NCI-H2196 treated with DMSO at 0.1 percent for 48 hours (cell line): ENCODE data around the gene UCMA.
"Not testable (repeated sequence)": the region's sequence is repeated elsewhere in the genome, so short reads cannot be mapped to it uniquely, and the experiment has no call there.

Experiments used
- DNase-seq: peaks from one replicate; lab custom pipeline; 2025; ENCODE audit not compliant: unreplicated experiment; lab: John Stamatoyannopoulos, UW

UCMA gene, protein sequence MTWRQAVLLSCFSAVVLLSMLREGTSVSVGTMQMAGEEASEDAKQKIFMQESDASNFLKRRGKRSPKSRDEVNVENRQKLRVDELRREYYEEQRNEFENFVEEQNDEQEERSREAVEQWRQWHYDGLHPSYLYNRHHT

DNA sequence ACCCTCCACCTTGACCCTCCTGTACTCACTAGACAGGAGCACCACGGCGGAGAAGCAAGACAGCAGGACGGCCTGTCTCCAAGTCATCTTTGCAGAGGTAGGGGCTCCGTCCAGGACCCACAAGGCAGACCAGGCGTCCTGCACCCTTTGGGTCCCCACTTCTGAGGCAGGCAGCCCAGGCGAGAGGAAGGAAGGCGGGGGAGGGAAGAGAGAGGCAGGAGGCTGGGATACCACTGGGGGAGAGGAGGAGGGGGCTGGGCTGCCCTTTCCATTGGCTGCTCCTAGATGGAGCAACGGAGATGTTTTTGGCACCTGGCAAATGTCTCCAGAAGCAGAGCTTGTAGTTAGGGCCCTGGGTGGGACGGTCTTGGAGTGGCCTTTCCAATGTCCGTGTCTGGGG is at the start of gene UCMA:
Gene UCMA (minus strand): TSS at position 203 of the 400 bp plus-strand sequence. CDS start 116 bp downstream, at position 87.
- DNase-seq: no peak

DNA sequence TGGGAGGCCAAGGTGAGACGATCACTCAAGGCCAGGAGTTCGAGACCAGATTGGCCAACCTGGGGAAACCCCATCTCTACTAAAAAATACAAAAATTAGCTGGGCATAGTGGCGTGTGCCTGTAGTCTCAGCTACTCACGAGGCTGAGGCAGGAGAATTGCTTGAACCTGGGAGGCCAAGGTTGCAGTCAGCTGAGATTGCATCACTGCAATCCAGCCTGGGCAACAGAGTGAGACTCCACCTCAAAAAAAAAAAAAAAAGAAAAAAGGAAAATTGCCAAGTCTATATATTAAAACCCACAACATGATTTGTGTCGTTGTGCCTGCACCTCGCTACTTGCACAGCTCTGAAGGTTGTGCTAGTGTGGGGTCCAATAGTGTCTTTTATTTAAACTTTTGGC is 48.2 kb upstream of the UCMA start:
- DNase-seq: not testable (repeated sequence)

DNA sequence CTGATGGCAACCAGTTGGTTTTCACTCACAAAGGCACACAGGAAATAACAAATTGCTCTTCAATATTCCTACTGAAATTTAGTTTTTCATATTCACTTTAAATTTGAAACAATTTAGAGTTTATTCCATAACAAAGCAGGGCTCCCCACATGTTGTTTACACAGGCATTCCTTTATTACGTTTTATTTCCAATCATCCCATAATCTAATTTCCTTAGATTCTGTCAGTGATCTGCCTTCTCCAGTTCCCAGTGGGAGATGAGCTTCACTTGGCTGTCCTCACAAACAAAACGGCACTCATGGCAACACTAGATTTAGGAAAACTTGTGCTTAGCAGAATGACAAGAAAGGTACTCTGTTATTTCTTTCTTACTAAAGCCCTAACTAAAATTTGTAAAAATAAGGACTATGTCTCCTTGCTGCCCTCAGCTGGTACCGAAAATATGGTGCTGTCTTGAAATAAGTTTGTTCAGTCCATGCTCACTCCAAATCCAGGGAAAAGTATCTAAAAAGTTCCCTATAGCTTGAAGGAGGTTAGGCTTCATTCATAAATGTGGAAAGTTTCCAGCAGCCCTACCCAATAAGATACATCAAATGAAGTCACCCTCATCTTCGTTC is 42.7 kb upstream of the UCMA start:
- no peak for DNase-seq

DNA sequence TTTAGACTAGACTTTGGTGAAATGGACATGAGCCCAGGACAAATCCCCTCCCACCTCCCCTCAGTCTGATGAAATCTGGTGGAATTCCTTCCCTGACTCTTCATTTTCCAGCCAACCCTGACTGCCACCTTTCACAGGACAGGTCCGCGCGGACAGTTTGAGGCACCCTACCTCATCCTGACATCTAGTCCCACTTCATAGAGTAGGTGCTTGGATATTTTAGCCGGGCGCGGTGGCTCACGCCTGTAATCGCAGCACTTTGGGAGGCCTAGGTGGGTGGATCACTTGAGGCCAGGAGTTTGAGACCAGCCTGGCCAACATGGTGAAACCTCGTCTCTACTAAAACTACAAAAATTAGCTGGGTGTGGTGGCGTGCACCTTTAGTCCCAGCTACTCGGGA is 42.0 kb upstream of the UCMA start:
- DNase-seq: not testable (repeated sequence)

DNA sequence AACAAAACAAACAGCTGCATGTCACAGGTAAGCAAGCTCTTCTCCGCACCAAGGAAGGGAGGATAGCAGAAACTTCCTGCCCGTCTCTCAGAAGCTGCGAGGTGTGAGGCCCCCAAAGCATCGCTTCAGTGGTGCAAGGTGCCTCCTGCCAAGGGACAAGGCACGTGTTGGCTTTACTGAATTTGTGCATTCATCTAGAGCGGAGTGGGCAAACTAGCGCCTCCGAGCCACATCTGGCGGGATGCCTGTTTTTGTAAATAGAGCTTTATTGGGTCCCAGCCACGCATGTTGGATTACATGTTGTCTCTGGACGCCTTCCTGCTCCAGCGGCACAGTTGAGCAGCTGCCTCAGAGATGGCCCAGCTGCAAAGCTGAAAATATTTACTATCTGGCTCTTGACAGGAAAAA is 38.0 kb upstream of the UCMA start:
- DNase-seq: peak; percentile 25

DNA sequence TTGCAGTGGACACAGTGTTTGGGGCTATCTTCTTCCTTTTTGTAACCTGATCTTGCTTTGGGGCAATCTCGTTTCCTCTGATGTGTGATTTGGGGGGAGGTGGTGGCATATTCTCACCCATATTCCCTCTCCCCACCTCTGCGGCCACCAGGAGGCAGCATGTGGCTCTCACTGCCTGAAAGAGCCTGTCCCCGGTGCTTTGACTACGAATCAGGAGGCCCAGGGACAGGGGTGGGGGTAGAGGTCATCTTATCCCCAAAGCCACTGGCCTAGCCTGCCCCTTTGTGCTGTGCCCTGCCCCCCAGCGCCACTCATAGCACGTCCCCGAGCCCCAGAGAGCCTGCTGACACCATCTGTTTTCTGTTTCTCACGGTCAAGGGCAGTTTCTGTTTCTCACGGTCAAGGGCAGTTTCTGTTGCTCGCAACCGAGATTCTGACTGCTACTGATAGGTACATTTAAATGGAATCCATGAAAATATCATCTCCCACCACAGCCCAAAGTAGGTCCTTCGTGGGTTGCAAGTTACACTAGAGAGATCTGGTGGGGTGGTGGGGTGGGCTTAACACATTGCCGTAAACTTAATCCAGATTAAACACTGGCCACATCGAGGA is 37.5 kb upstream of the UCMA start:
- peak; percentile 14 for DNase-seq

DNA sequence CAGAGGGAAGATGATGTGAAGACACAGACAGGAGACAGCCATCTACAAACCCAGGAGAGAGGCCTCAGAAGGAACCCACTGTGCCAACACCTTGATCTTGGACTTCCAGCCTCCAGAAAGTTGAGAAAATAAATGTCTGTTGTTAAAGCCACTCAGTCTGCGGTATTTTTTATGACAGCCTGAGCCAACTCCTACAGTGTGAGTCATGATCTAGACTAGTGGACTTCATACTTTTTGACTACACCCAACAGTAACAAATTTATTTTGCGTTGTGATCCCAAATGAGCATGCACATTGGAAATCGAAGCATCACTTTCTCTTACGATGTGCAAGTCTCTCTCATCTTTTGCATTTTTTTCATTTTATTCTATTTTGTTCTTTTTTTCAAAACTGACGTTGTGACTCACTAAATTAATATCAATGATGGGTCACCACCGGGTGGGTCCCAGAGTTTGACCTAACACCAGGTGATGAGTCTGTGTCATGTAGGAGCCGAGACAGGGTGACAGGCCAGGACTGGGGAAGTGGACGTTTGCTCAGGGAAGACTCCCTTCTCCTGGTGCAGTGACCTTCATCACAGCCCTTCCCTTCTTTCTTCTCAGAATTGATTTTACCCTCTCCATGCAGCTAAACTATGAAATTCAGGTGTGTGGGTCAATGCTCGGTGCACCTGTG is 36.8 kb upstream of the UCMA start:
- no peak for DNase-seq

DNA sequence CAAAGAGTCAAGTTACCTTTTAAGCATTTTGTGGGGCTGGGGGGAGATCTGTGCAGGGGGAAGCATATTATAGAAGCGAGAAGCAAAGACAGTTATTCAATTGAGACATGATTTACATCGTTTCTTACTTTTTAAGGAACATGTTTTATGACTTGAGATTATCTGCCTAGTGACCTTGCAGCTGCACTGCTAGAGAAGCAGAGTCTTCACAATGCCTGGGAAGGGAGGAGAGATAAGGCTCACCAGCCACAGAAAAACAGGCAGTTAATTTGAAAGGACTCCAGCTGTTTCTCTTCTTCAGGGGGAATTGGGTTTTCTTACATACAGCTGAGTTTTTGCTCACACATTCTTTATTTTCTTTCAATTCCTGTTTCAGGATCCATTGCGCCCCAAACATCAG is 34.7 kb upstream of the UCMA start:
- no peak for DNase-seq

DNA sequence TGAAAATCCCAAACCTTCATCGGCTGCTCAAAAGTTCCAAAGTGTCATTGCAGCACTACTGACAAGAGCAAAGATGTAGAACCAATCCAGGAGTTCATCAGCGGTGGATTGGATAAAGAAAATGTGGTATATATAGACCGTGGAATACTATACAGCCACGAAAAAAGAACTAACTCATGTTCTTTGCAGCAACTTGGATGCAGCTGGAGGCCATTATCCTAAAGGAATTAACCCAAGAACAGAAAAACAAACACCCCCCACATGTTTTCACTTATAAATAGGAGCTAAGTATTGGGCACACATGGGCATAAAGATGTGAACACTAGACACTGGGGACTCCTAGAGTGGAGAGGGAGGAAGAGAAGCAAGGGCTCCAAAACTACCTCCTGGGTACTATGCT is 34.1 kb upstream of the UCMA start:
- no peak for DNase-seq

DNA sequence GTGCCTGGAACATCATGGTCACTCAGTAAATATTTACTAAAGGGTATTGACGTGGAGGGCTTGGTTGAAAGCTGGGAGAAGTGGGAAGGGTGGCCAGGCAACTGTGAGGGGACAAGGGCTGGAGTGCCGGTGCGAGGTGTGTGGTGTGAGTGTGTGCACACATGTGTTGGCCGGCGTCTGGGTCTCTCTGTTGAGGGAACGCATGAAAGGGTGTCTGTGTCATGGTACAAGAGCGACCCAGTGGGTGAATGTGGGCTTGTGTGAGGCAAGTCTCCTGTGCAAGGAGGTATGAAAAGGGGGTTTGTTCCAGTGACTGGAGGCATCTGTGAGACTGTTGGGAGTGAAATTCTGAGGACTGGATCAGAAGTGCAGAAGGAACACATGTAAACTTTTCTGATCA is 29.4 kb upstream of the UCMA start:
- DNase-seq: no peak

DNA sequence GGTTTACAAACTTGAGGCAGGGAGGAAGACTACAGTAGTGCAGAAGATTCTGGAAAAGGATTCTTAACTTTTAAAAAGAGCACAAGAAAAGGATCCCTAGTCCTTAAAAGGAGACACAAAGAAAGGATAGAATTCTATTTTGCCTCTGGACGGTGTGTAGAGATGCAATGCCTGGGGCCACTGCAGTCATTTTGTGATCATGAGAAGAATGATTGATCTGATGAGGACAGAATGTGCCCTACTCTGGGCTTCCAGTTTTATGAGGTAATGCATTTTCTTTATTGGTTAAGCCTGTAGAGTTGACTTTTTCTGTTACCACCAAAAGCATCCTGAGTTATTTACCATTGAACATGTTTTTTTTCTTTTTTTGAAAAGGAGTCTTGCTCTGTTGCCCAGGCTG is 28.3 kb upstream of the UCMA start:
- no peak for DNase-seq

DNA sequence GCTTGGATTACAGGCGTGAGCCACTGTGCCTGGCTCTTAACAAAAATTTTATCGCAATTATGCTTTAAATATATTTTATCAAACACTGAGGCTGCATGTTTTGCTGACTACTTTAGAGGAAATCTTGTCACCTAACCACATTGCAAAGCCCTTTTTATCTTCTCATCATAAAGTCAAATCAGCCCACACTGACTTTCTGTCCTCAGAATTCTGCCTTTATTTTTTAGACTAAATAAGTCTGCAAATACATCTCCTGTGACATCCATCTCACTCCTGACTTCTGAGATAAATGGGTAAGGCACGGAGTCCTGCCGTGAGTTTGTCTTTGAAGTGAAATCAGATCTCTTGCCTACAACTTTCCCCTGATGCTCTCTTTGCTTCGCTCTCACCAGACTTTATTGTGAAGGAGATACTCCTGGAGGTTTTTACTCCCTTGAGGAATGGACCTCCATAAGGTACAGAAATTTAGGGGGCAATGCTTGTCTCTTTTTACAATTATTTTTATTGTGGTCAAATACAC is 23.5 kb upstream of the UCMA start:
- DNase-seq: no peak

DNA sequence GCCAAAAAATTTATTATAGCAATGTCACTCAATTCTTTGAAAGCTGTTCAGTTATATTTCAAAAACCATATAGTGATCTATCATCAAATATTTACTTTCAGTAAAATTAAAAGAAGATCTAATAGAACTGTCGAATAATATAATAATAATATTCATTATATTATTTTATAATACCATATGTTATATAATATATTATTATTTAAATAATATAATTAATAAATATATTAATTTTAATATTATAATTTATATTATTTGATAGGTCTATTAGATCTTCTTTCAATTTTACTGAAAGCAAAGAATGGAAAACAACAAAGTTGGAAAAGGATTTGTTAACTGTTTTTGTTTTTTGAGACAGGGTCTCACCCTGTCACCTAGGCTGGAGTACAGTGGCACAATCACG is 22.5 kb upstream of the UCMA start:
- DNase-seq: no peak

DNA sequence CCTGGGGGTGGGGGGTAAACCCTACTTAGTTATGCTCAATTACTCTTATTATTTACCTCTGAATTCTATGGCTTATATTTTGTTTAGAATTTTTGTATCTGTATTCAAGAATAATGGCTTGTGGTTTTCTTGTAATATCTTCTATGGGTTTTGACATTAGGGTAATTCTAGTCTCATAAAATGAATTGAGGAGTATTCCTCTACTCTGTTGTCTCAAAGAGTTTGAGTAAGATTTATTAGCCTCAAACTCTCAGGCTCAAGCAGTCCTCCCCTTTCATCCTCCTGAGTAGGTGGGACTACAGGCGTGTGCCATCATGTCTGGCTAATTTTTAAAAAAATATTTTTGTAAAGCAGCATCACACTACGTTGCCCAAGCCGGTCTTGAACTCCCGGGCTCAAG is 19.6 kb upstream of the UCMA start:
- no peak for DNase-seq

DNA sequence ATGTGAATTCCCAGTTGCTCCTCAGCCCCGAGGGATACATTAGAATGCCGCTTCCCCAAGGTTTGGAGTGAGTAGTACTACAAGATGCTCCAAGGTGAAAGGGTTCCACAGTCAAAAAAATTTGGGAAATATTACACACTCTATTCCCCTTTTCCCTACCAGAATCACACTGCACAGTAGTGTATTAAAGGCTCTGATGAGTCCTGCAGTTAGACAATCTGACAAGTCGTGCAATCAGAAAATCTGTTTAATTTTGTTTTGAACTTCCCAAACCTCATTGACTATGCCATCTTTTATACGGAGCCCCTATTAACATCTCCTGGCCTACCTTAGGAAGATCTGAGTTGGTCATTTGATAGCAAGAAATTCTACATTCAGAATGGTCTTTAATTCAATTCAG is 13.6 kb upstream of the UCMA start:
- DNase-seq: no peak

DNA sequence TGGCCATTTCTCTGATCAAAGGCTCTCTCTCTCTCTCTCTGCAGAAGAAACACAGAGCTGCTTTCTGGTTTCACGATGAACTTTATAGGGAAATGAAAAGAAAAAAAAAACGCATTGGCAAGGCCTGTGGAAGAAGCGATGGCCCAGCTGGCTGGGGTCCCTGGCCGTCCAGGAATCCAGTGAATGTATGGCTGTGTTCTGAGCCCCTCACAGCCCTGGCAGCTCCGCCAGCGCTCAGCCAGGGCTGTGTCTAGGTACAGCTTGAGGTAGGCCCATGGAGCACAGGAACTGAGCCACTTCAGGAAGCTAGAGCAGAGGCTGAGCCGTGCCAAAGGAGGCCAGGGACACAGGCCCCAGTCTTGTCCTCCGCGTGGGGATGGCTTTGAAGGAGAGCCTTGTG is 13.1 kb upstream of the UCMA start:
- DNase-seq: no peak

DNA sequence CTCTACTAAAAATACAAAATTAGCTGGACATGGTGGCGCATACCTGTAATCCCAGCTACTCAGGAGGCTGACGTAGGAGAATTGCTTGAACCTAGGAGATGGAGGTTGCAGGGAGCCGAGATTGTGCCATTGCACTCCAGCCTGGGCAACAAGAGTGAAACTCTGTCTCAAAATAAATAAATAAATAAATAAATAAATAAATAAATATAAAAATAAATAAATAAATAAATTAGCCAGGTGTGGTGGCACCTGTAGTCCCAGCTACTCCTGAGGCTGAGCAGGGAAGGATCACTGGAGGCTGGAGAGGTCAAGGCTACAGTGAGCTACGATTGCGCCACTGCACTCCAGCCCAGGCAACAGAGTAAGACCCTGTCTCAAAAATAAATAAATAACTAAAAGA is 8.1 kb upstream of the UCMA start:
- DNase-seq: not testable (repeated sequence)

DNA sequence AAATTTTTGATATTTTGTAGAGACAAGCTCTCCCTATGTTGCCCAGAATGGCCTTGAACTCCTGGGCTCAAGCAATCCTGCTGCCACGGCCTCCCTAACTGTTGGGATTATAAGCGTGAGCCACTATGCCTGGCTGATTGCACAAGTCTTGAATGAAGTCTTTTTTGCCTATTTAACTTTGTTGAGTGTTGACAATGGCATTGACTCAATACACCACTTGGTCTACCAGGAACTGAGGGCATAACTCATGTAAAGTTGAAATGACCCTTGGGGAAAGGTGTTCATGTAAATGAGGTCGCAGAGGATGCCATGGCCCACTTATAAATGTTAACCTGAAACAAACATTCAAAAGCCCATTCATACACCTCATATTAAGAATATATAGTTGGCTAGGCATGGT is 7.4 kb upstream of the UCMA start:
- DNase-seq: no peak

DNA sequence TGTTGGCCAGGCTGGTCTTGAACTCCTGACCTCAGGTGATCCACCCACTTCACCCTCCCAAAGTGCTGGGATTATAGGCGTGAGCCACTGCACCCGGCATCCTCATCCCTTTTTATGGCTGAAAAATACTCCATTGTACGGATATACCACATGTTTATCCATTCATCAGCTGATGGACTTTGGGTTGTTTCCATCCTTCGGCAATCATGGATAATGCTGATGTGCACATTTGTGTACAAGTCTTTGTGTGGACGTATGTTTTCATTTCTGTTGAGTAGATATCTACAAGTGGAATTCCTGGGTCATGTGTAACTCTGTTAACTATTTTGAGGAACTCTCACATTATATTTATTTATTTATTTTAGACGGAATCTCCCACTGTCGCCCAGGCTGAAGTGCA is 5.7 kb upstream of the UCMA start:
- DNase-seq: no peak

DNA sequence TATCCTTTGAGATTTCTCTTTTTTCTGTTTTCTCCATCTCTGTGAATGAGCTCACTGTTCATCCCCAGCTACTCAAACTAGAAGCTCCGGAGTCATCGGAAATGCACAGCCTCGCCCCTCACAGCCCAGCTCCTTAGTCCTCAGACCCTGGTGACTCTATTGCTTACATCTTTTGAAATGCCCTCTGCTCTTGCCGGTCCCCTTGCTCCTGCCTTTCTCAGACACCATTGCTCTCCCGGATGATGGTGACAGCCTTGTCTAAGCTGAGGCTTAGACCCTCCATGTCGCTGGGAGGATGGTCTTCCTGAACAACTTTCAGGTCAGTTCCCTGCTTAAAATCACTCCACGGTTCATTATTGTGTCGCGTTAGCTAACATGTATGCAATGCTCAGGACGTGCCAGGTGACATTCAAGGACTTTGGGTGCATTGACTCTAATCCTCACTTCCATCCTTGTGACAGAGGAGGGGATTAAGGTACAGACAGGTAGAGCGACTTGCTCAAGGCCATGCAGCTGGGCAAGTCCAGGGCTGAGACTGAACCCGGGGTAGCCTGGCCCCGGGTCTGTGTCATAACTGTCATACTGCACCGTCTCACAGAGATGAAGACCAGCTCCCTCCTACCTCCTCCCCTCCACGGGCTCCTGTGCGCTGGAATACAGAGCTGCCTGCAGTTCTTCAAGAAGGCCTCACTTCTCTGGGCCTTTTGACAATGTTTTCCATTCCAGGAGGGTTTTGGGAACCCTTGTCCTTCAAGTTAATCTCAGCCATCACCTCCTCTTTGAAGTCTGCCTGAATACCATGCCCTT is 4.3 kb upstream of the UCMA start:
- DNase-seq: no peak

DNA sequence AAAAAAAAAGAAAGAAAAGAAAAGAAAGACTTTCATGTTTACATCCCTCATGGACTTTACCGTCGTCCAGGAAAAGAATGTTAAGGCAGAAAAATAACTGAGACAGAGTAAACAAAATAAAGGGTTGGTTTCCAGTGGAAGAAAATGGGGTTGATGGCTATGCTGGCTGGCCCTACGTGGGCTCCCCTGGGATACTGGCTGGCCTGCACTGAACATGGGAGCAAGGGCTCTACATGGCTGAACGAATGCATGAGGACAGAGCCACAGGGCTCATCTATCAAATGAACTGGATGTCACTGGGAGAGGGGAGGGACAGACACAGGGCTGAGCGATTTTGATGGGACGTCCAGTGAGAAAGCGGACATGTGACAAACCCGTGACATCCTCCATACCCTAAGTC is 2.5 kb upstream of the UCMA start:
- DNase-seq: no peak
